Ovary (tissue), 9 donors: ENCODE measurements around the gene CFAP54. TPM values are rescaled to one million over a fixed set of nuclear protein-coding genes. Genes with fewer than 3 reads are reported as not detected.

ENCODE experiments used
- DNase-seq, 5 donors: peaks; one replicate each; pipeline ENCODE4 v3.0.0-alpha.2; 2019 to 2020
- H3K27ac ChIP-seq, 2 donors: fragments of 200-600 bp; one replicate each; pipeline versions ENCODE4 v1.5.1 to v1.8.0; 2019 to 2022
- H3K27me3 ChIP-seq: fragments of 200-600 bp; one replicate; pipeline ENCODE4 v1.8.0; 2022
- H3K36me3 ChIP-seq: fragments of 200-600 bp; sonication (generic); one replicate; pipeline ENCODE4 v1.5.1; 2019
- H3K4me1 ChIP-seq: one replicate; pipeline ENCODE4 v1.8.1; 2013; ENCODE audit warnings: mild to moderate bottlenecking, moderate library complexity; ENCODE audit not compliant: insufficient read depth
- H3K4me3 ChIP-seq: fragments of 200-600 bp; sonication (generic); one replicate; pipeline ENCODE4 v1.5.1; 2017
- H3K9me3 ChIP-seq, 2 donors: fragments of 200-600 bp in 1 of 2; sonication (generic) in 1 of 2; one replicate each; pipeline versions ENCODE4 v1.5.1 to v1.8.1; 2013 to 2019; ENCODE audit warnings: mild to moderate bottlenecking in 1 of 2, moderate library complexity in 1 of 2
- EP300 ChIP-seq: sonication (generic); formaldehyde crosslinking; IDR thresholded peaks from one replicate; pipeline ENCODE4 v1.6.1; 2017; ENCODE audit warnings: antibody characterized with exemption
- POLR2A ChIP-seq: fragments of 450-650 bp; IDR thresholded peaks from one replicate; pipeline ENCODE4 v1.6.1; 2017; ENCODE audit warnings: antibody characterized with exemption, mild to moderate bottlenecking, moderate library complexity
- WGBS, 3 donors: extraction: QIAGEN DNeasy Blood & Tissue Kit in 1 of 3; methylation state at CpG; one replicate each; pipeline versions ENCODE4 v1.1.5 to v1.1.7; 2013 to 2017; 5-methylcytosine and 5-hydroxymethylcytosine counted together
- intact Hi-C, 4 donors: fragments of 100-400 bp; cut with DNase I; formaldehyde crosslinking; loops; one replicate each; pipeline versions ENCODE4 v1.11.0 to v1.15.1; 2022 to 2023
- polyA plus RNA-seq, 2 donors: library from polyadenylated mRNA; stranded (reverse); fragments of 200-250 nt in 1 of 2; fragments of 350-450 nt in 1 of 2; fragmentation: Illumina TruSeq in 1 of 2; extraction: RNeasy Lipid Tissue Mini Kit (QIAGEN cat#74804) in 1 of 2; gene quantifications; one replicate each; pipeline ENCODE4 v1.2.3, GENCODE V29; 2013 to 2014
- total RNA-seq, 7 donors: library from RNA; depleted of rRNA in 2 of 7; stranded (reverse); fragments of >200 nt in 2 of 7; fragmentation: NEBNext Ultra II Directional in 3 of 7; extraction: Animal tissue kit (Norgen Biotek cat#: 25700) in 3 of 7; gene quantifications; one replicate each; pipeline versions ENCODE4 v1.1.0 to v1.2.4, GENCODE V29; 2016 to 2023
- TF ChIP-seq, protein P1 (sequence below), 3 donors: fragments of 450-650 bp in 2 of 3; fragments of 200-600 bp in 1 of 3; IDR thresholded peaks; one replicate each; pipeline versions ENCODE4 v1.5.1 to v1.8.0; 2016 to 2022; ENCODE audit warnings: antibody characterized with exemption in 3 of 3, mild to moderate bottlenecking in 1 of 3
- donor health status: DM: no; HTN: no; CAD: no; lungs with moderate emphysema.
- donor health status: DM: no; HTN: no; CAD: no.
- donor health status: Bipolar disorder and iron deficiency.
- donor health status: DM: yes; HTN: yes; CAD: no.
- donor health status: DM: no; HTN: no; CAD: no.
- donor health status: DM: yes; HTN: yes; CAD: no.

Gene CFAP54
- total and polyA plus RNA-seq, 9 donors, result 0.15 to 29.8 (median 1.7) TPM

DNA sequence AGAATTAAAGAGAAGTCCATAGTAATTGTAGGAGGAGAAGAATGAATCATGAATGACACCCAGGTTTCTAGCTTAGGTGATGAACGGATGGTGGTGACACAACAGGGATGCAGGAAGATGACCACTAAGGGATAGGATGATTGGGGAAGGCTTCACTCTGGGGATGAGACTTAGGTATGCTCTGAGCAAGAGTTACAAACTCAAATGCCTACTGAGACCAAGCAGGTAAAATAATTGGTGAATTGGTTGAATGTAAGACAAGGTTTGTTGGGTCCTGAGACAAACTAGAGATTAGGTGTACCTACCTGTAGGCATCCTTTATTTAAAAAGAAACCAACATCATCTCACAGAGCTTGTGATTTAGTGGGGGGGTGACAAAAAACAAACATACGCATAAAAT is 116.3 kb downstream of the CFAP54 start:
- no peaks in the 10 kb centered on the region for H3K36me3 ChIP-seq
- no peaks in the 10 kb centered on the region for H3K4me1 ChIP-seq
- TF ChIP-seq EP300, result no peak
- no peak for TF ChIP-seq POLR2A
- TF ChIP-seq, protein P1, sequence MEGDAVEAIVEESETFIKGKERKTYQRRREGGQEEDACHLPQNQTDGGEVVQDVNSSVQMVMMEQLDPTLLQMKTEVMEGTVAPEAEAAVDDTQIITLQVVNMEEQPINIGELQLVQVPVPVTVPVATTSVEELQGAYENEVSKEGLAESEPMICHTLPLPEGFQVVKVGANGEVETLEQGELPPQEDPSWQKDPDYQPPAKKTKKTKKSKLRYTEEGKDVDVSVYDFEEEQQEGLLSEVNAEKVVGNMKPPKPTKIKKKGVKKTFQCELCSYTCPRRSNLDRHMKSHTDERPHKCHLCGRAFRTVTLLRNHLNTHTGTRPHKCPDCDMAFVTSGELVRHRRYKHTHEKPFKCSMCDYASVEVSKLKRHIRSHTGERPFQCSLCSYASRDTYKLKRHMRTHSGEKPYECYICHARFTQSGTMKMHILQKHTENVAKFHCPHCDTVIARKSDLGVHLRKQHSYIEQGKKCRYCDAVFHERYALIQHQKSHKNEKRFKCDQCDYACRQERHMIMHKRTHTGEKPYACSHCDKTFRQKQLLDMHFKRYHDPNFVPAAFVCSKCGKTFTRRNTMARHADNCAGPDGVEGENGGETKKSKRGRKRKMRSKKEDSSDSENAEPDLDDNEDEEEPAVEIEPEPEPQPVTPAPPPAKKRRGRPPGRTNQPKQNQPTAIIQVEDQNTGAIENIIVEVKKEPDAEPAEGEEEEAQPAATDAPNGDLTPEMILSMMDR (IDR thresholded peaks at IDR 0.05), result no peak
- H3K4me3 ChIP-seq, result no peak overlapping the region
- H3K27me3 ChIP-seq, result no peaks in the 10 kb centered on the region
- H3K27ac ChIP-seq, result no peak overlapping the region
- intact Hi-C loops, result no loop called here
- DNase-seq, result no peak
- H3K9me3 ChIP-seq, result no peaks in the 10 kb centered on the region
- WGBS, 3 donors, result 93 to 98% (median 96%) methylated on average over 2 of the region's 2 CpGs

DNA sequence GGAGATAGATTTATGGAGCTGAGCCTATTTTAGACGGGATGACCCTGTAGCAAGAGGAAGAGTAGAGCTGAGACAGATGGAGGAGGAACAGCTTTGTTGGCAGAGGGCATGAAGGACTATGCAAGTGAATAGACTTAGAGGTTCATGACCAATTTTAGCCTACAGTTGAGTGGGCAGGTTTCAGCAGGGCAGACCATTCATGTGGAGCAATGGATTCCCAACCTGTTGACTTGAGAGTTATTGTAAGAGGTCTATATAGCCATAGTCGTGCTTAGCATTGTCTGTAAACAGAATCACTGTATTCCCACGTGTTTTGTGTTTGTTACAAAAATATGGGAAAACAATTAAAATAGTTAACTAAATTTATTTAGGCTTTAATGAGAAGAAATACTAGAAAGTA is 116.8 kb downstream of the CFAP54 start:
- no peak overlapping the region for H3K27ac ChIP-seq
- intact Hi-C loops, result no loop called here
- H3K36me3 ChIP-seq, result no peaks in the 10 kb centered on the region
- no peak overlapping the region for H3K4me3 ChIP-seq
- H3K9me3 ChIP-seq, result no peaks in the 10 kb centered on the region
- H3K27me3 ChIP-seq, result no peaks in the 10 kb centered on the region
- TF ChIP-seq, protein P1 (IDR thresholded peaks at IDR 0.05), result no peak
- TF ChIP-seq EP300, result no peak
- no peak for TF ChIP-seq POLR2A
- no peak for DNase-seq
- no peaks in the 10 kb centered on the region for H3K4me1 ChIP-seq
- 57 to 69% (median 64%) methylated on average over 3 of the region's 3 CpGs for WGBS, 3 donors

DNA sequence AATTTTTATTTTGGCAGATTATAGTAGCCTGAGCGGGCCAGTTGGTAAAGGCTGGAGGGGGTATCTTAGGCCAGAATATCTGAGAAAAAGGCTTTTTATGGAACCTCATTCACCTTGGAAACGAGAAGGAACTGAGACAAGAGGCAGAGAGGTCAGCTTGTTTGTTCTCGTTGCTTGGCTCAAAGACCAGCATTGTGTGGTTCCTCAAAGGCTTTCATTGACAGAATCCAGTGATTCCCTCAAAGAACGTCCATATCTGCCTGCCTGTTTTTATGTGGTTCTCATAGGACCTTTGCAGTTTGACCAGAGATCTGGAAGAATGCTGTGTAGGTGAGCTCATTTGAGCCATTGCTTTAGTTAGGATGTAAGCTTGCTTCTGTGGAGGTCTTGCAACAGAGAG is 117.3 kb downstream of the CFAP54 start:
- H3K36me3 ChIP-seq, result no peaks in the 10 kb centered on the region
- 84 to 94% (median 87%) methylated on average over 4 of the region's 4 CpGs for WGBS, 3 donors

DNA sequence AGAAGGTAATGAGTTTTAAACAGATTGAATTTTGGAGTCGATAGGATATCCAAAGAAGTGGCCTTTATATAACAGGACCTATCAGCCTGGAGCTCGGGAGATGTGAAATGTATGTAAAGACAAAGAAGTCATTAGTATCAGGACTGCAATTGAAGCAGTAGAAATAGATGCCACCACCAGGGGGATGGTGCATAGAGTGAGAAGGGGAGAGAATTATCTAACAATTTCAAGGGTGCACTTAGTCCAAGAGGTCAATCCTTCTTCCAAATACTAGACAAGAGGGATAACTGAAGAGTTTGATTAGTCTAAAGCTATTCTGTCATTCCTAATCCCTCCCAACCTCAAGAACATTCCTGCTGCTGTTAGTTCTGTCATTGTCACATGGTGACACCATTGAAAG is 127.8 kb downstream of the CFAP54 start:
- Histone ChIP-seq H3K4me1 (no peaks in the 10 kb centered on the region), H3K27me3 (no peaks in the 10 kb centered on the region), H3K27ac (no peak overlapping the region), H3K4me3 (no peak overlapping the region), H3K36me3 (no peaks in the 10 kb centered on the region), H3K9me3 (no peaks in the 10 kb centered on the region)
- intact Hi-C loops, result no loop called here
- no peak for DNase-seq
- TF ChIP-seq, protein P1 (IDR thresholded peaks at IDR 0.05), result no peak
- TF ChIP-seq POLR2A (no peak), EP300 (no peak)
- WGBS, 3 donors, result 92 to 93% (median 92%) methylated on average over 2 of the region's 2 CpGs

More for the DNA sequence above, 117.3 kb downstream of the CFAP54 start:
- Histone ChIP-seq H3K4me1 (no peaks in the 10 kb centered on the region), H3K27ac (no peak overlapping the region), H3K27me3 (no peaks in the 10 kb centered on the region), H3K4me3 (no peak overlapping the region), H3K9me3 (no peaks in the 10 kb centered on the region)
- no peak for DNase-seq
- TF ChIP-seq EP300 (no peak), POLR2A (no peak)
- TF ChIP-seq, protein P1 (IDR thresholded peaks at IDR 0.05), result no peak
- intact Hi-C loops, result no loop called here

DNA sequence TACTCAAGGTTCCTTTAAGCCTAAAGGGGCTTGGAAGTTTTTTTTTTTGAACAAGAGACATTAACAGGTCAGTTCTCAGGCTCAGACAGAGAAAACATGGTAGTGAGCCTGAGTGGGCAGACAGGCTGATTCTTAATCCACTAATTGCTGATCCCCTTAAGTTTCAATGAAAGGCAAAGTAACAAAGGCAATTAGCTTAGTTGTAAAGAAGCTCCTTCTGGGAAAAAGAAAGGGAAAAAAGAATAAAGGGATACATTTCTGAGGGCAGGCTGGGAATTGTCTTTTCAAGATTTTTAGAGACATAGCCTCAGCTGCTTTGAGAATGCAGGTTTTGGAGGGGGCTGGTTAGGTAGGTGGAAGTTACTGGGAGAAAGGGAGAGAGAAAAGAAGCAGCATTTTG is 133.8 kb downstream of the CFAP54 start:
- TF ChIP-seq EP300 (no peak), POLR2A (no peak)
- TF ChIP-seq, protein P1 (IDR thresholded peaks at IDR 0.05), result no peak
- Histone ChIP-seq H3K36me3 (no peaks in the 10 kb centered on the region), H3K27ac (no peak overlapping the region), H3K4me3 (no peak overlapping the region), H3K27me3 (no peaks in the 10 kb centered on the region), H3K9me3 (no peaks in the 10 kb centered on the region), H3K4me1 (no peaks in the 10 kb centered on the region)
- intact Hi-C loops, result no loop called here
- DNase-seq, result no peak
